Trophoblast cell (in vitro differentiated cells and primary cell): ENCODE measurements around the gene EXOC3L1.
A peak's percentile ranks its signal among the peaks of the same experiment; 100 is the strongest.

Experiments used
- DNase-seq, 2 donors: peaks; one replicate each; pipeline ENCODE4 v3.0.0-alpha.2; 2016
- H2AFZ ChIP-seq: 2 replicates; pipeline ENCODE4 v1.6.1; 2013; ENCODE audit warnings: low read length, moderate library complexity, mild to moderate bottlenecking; ENCODE audit not compliant: insufficient read depth, poor library complexity
- H2AK5ac ChIP-seq: 2 replicates; pipeline ENCODE4 v1.6.1; 2013; ENCODE audit warnings: mild to moderate bottlenecking, low read length
- H2BK120ac ChIP-seq: 2 replicates; pipeline ENCODE4 v1.6.1; 2013; ENCODE audit warnings: low read length, mild to moderate bottlenecking, moderate library complexity; ENCODE audit not compliant: insufficient read depth, poor library complexity
- H2BK12ac ChIP-seq: 2 replicates; pipeline ENCODE4 v1.6.1; 2013; ENCODE audit warnings: mild to moderate bottlenecking, low read length, moderate library complexity
- H2BK5ac ChIP-seq: 2 replicates; pipeline ENCODE4 v1.6.1; 2013; ENCODE audit warnings: low read length, low read depth, moderate library complexity, mild to moderate bottlenecking; ENCODE audit not compliant: poor library complexity
- H3K14ac ChIP-seq: 2 replicates; pipeline ENCODE4 v1.6.1; 2013; ENCODE audit warnings: mild to moderate bottlenecking, low read length
- H3K18ac ChIP-seq: 2 replicates; pipeline ENCODE4 v1.6.1; 2013; ENCODE audit warnings: mild to moderate bottlenecking, low read length
- H3K23ac ChIP-seq: 2 replicates; pipeline ENCODE4 v1.6.1; 2013; ENCODE audit warnings: low read length
- H3K27ac ChIP-seq: 2 replicates; pipeline ENCODE4 v1.5.1; 2013; ENCODE audit warnings: low read depth, mild to moderate bottlenecking, inconsistent platforms, low read length, moderate library complexity
- H3K27me3 ChIP-seq: 2 replicates; pipeline ENCODE4 v1.6.1; 2013; ENCODE audit warnings: inconsistent platforms, mild to moderate bottlenecking, low read length, moderate library complexity; ENCODE audit not compliant: insufficient read depth
- H3K36me3 ChIP-seq, 2 experiments: 1 replicate in 1 of 2; 2 replicates in 1 of 2; pipeline ENCODE4 v1.6.1; 2013; ENCODE audit warnings: low read length in 2 of 2, mild to moderate bottlenecking in 2 of 2, moderate library complexity in 1 of 2; ENCODE audit not compliant: insufficient read depth in 2 of 2, control insufficient read depth in 1 of 2
- H3K4ac ChIP-seq: 2 replicates; pipeline ENCODE4 v1.6.1; 2013; ENCODE audit warnings: low read depth, mild to moderate bottlenecking, low read length, moderate library complexity
- H3K4me1 ChIP-seq, 2 experiments: 1 replicate in 1 of 2; 2 replicates in 1 of 2; pipeline ENCODE4 v1.6.1; 2013; ENCODE audit warnings: low read length in 2 of 2, mild to moderate bottlenecking in 2 of 2, moderate library complexity in 1 of 2; ENCODE audit not compliant: insufficient read depth in 2 of 2, control insufficient read depth in 1 of 2
- H3K4me2 ChIP-seq: 2 replicates; pipeline ENCODE4 v1.6.1; 2013; ENCODE audit warnings: inconsistent platforms, mild to moderate bottlenecking, low read length, moderate library complexity
- H3K4me3 ChIP-seq: 2 replicates; pipeline ENCODE4 v1.5.1; 2013; ENCODE audit warnings: mild to moderate bottlenecking, low read depth, low read length, inconsistent platforms
- H3K79me1 ChIP-seq: one replicate; pipeline ENCODE4 v1.6.1; 2013; ENCODE audit warnings: low read length
- H3K79me2 ChIP-seq: 2 replicates; pipeline ENCODE4 v1.6.1; 2013; ENCODE audit warnings: low read length, mild to moderate bottlenecking; ENCODE audit not compliant: control insufficient read depth, insufficient read depth, poor library complexity
- H3K9ac ChIP-seq: 2 replicates; pipeline ENCODE4 v1.6.1; 2013; ENCODE audit warnings: mild to moderate bottlenecking, low read length
- H3K9me3 ChIP-seq: 2 replicates; pipeline ENCODE4 v1.6.1; 2013; ENCODE audit warnings: low read depth, mild to moderate bottlenecking, control low read depth, inconsistent platforms, low read length; ENCODE audit not compliant: insufficient read depth
- H4K12ac ChIP-seq: 2 replicates; pipeline ENCODE4 v1.6.1; 2013; ENCODE audit warnings: low read depth, mild to moderate bottlenecking, low read length, moderate library complexity
- H4K8ac ChIP-seq: 2 replicates; pipeline ENCODE4 v1.6.1; 2013; ENCODE audit warnings: low read depth, mild to moderate bottlenecking, low read length, moderate library complexity
- H4K91ac ChIP-seq: one replicate; pipeline ENCODE4 v1.6.1; 2013; ENCODE audit warnings: low read depth, mild to moderate bottlenecking, low read length, moderate library complexity
- WGBS: extraction: QIAGEN DNeasy Blood & Tissue Kit; methylation state at CpG from one replicate; pipeline ENCODE4 v1.1.7; 2013; ENCODE audit warnings: missing lambda C conversion rate; ENCODE audit not compliant: insufficient read length, insufficient coverage; ENCODE audit errors: extremely low coverage; 5-methylcytosine and 5-hydroxymethylcytosine counted together

EXOC3L1 gene

GRCh38 chr16:67180166-67180565, 9.8 kb downstream of the EXOC3L1 start:
- Histone ChIP-seq H2BK120ac (no peak overlapping the region), H3K4me3 (no peak overlapping the region), H3K4ac (no peak overlapping the region), H3K79me2 (peaks cover 2% of the 10 kb centered on the region), H3K27me3 (peaks cover 3% of the 10 kb centered on the region), H3K23ac (no peak overlapping the region), H3K4me1 (peaks cover 14 to 24% of the 10 kb centered on the region in 2 experiments), H2AFZ (no peak overlapping the region), H3K36me3 (peaks cover 2 to 8% of the 10 kb centered on the region in 2 experiments), H2BK12ac (no peak overlapping the region), H3K18ac (no peak overlapping the region), H3K9me3 (peaks cover 11% of the 10 kb centered on the region), H3K27ac (no peak overlapping the region), H3K4me2 (no peak overlapping the region), H4K8ac (no peak overlapping the region), H3K14ac (no peak overlapping the region), H3K79me1 (peaks cover 6% of the 10 kb centered on the region), H2AK5ac (no peak overlapping the region), H4K12ac (no peak overlapping the region), H3K9ac (no peak overlapping the region), H4K91ac (no peak overlapping the region), H2BK5ac (no peak overlapping the region)
- WGBS, result no CpG with 5 or more reads among the region's 16 CpGs
- no peak for DNase-seq

GRCh38 chr16:67179421-67180080, 10.4 kb downstream of the EXOC3L1 start:
- peaks cover 9 to 21% of the 10 kb centered on the region in 2 experiments for H3K4me1 ChIP-seq
- DNase-seq, result no peak
- H3K23ac ChIP-seq, result no peak overlapping the region
- H3K4ac ChIP-seq, result no peak overlapping the region
- H3K18ac ChIP-seq, result no peak overlapping the region
- H3K14ac ChIP-seq, result no peak overlapping the region
- WGBS, result no CpG with 5 or more reads among the region's 13 CpGs
- no peak overlapping the region for H4K12ac ChIP-seq
- H2BK5ac ChIP-seq, result no peak overlapping the region
- no peak overlapping the region for H3K4me2 ChIP-seq
- H2AFZ ChIP-seq, result no peak overlapping the region
- no peak overlapping the region for H4K91ac ChIP-seq
- H3K4me3 ChIP-seq, result no peak overlapping the region
- no peak overlapping the region for H3K9ac ChIP-seq
- no peak overlapping the region for H2AK5ac ChIP-seq
- peaks cover 6% of the 10 kb centered on the region for H3K79me1 ChIP-seq
- H3K79me2 ChIP-seq, result peaks cover 2% of the 10 kb centered on the region
- no peak overlapping the region for H3K27ac ChIP-seq
- H3K9me3 ChIP-seq, result peaks cover 5% of the 10 kb centered on the region
- no peak overlapping the region for H4K8ac ChIP-seq
- H2BK12ac ChIP-seq, result no peak overlapping the region
- H3K27me3 ChIP-seq, result peaks cover 5% of the 10 kb centered on the region
- H2BK120ac ChIP-seq, result no peak overlapping the region
- H3K36me3 ChIP-seq, result peaks cover 2 to 8% of the 10 kb centered on the region in 2 experiments

GRCh38 chr16:67177743-67178699, 11.9 kb downstream of the EXOC3L1 start:
- Histone ChIP-seq H3K4ac (no peak overlapping the region), H4K8ac (peak overlapping the region; percentile 25), H3K4me1 (peaks cover 13 to 21% of the 10 kb centered on the region in 2 experiments), H3K9me3 (peaks cover 5% of the 10 kb centered on the region), H4K12ac (no peak overlapping the region), H3K18ac (no peak overlapping the region), H3K27me3 (peaks cover 20% of the 10 kb centered on the region), H3K79me1 (no peaks in the 10 kb centered on the region), H3K9ac (no peak overlapping the region), H3K23ac (no peak overlapping the region), H3K14ac (no peak overlapping the region), H2AK5ac (no peak overlapping the region), H4K91ac (no peak overlapping the region), H3K79me2 (no peaks in the 10 kb centered on the region), H3K36me3 (peaks cover 2 to 8% of the 10 kb centered on the region in 2 experiments), H2AFZ (no peak overlapping the region), H2BK120ac (no peak overlapping the region), H3K4me2 (peak overlapping the region; percentile 69), H3K4me3 (peak overlapping the region; percentile 61), H2BK5ac (no peak overlapping the region), H2BK12ac (no peak overlapping the region), H3K27ac (no peak overlapping the region)
- peak; percentile 95 to 96 for DNase-seq
- no CpG with 5 or more reads among the region's 73 CpGs for WGBS

GRCh38 chr16:67176662-67177061, 13.3 kb downstream of the EXOC3L1 start:
- no peak overlapping the region for H2BK12ac ChIP-seq

More at GRCh38 chr16:67176662-67177061, 13.3 kb downstream of the EXOC3L1 start:
- H2BK5ac ChIP-seq, result no peak overlapping the region
- H3K4ac ChIP-seq, result no peak overlapping the region
- H3K4me2 ChIP-seq, result no peak overlapping the region
- peaks cover 7% of the 10 kb centered on the region for H3K9me3 ChIP-seq
- peaks cover 20% of the 10 kb centered on the region for H3K27me3 ChIP-seq
- no peak for DNase-seq
- WGBS, result no CpG with 5 or more reads among the region's 12 CpGs
- H2AFZ ChIP-seq, result no peak overlapping the region
- H2AK5ac ChIP-seq, result no peak overlapping the region
- peaks cover 13 to 18% of the 10 kb centered on the region in 2 experiments for H3K4me1 ChIP-seq
- no peak overlapping the region for H3K14ac ChIP-seq
- no peak overlapping the region for H4K12ac ChIP-seq
- H3K9ac ChIP-seq, result no peak overlapping the region
- no peak overlapping the region for H3K23ac ChIP-seq
- no peak overlapping the region for H4K8ac ChIP-seq
- no peak overlapping the region for H3K4me3 ChIP-seq
- H3K18ac ChIP-seq, result no peak overlapping the region
- H4K91ac ChIP-seq, result no peak overlapping the region
- no peaks in the 10 kb centered on the region for H3K79me2 ChIP-seq
- H3K27ac ChIP-seq, result no peak overlapping the region
- peaks cover 2 to 8% of the 10 kb centered on the region in 2 experiments for H3K36me3 ChIP-seq
- H2BK120ac ChIP-seq, result no peak overlapping the region
- H3K79me1 ChIP-seq, result no peaks in the 10 kb centered on the region
